Heart left ventricle (tissue), 13 donors: ENCODE measurements around the gene FLNB.

Source experiments
- CTCF ChIP-seq, 12 donors: fragments of 200-600 bp; sonication (generic) in 4 of 12; IDR thresholded peaks; one replicate each; pipeline versions ENCODE4 v1.5.0 to v1.8.0; 2018 to 2022; ENCODE audit warnings: antibody characterized with exemption in 12 of 12, mild to moderate bottlenecking in 5 of 12
- POLR2A ChIP-seq, 2 donors: fragments of 450-650 bp; IDR thresholded peaks; one replicate each; pipeline ENCODE4 v1.6.1; 2017; ENCODE audit warnings: antibody characterized with exemption in 2 of 2, mild to moderate bottlenecking in 2 of 2, moderate library complexity in 2 of 2
- donor health status: ischemic (EF 13 %, LVEDD 7.1; RV severe dilation, severe dysfunction).
- donor health status: DM: no; HTN: yes; CAD: no.
- donor health status: DM: no; HTN: no; CAD: no.
- donor health status: ischemic (EF 25% LVEDD 6.9; RV normal size, moderate dysfunction).
- donor health status: ischemic (EF 25% LVEDD 5.7; RV mildly dilated, moderate dysfunction).
- donor health status: ischemic (EF 35%, LVEDD 5.7; RV mildly dilated, moderate dysfunction).
- donor health status: nonischemic (EF 11% LVEDD 7.7; RV severe dilation, severe dysfunction).
- donor health status: DM: yes; HTN: yes; CAD: no.
- donor health status: PGD.
- donor health status: ischemic (EF 29% LVEDD 5.4; RV normal size, mild dysfunction).
- donor health status: nonischemic (EF 23%, LVEDD 6.1; RV moderate dilation, normal function).

DNA sequence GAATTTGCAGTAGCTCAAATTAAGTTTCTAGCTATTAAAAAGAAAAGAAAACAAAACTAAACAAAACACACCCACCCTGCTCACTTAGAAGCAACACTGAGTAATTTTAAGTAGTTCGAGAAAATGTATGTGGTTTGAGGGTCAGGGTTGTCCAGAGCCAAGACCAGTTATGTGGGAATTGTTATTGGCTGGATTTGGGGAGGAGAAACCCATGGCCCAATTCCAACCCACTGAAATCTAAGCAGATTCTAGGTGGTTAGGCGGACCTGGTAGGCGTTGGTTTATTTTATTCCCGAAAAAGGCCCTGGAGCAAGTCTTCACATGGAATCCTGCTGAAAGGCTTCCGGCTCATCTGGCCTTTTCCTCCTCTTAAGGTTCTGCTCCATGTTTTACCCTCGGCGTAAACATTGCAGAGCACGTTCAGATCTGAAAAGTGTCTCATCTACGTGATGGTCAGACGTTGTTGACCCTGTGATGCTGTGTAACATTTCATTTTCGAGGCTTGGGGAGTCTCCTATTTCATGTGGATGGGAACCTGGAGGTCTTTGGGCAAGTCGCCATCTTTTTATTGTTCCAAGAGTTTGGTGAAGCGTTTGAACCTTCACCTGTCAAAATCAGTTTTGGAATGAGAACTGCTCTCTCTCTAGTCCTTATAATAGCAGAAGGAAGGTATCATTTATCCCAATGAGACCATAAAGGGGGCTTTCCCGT, 64.0 kb downstream of the FLNB start:
- no peak for TF ChIP-seq CTCF (IDR thresholded peaks at IDR 0.05)
- no peak for TF ChIP-seq POLR2A (IDR thresholded peaks at IDR 0.05)
